K562 (cell line): Measurements from ENCODE around the gene QSOX2.

Experiments used
- ADNP ChIP-seq: fragments of 200-800 bp; sonication (Bioruptor generic); IDR thresholded peaks from 2 replicates; pipeline ENCODE4 v1.6.1; 2016; ENCODE audit warnings: missing genetic modification characterization, missing compliant biosample characterization
- ARID3A ChIP-seq: IDR thresholded peaks from 2 replicates; pipeline ENCODE4 v1.6.1; 2012; ENCODE audit warnings: low read depth, low read length, improper control_type of control experiment, borderline replicate concordance
- CBX5 ChIP-seq: IDR thresholded peaks from 2 replicates; pipeline ENCODE4 v1.6.1; 2014; ENCODE audit warnings: low read depth, borderline replicate concordance
- MYC ChIP-seq, 2 experiments: fragments of 250-450 bp in 1 of 2; sonication (Bioruptor Pico) in 1 of 2; IDR thresholded peaks; 2 replicates each; pipeline versions ENCODE4 v1.5.1 to v1.6.1; 2012 to 2021; ENCODE audit warnings: low read depth in 2 of 2, borderline replicate concordance in 1 of 2, improper control_type of control experiment in 1 of 2, low read length in 1 of 2, mild to moderate bottlenecking in 1 of 2, moderate library complexity in 1 of 2
- PPARD ChIP-seq: fragments of 250-450 bp; sonication (Bioruptor Pico); IDR thresholded peaks from 2 replicates; pipeline ENCODE4 v1.8.0; 2022; ENCODE audit warnings: inconsistent platforms, mild to moderate bottlenecking, moderate library complexity
- SOX6 ChIP-seq: fragments of 450-650 bp; IDR thresholded peaks from 2 replicates; pipeline ENCODE4 v1.6.1; 2014; ENCODE audit warnings: mild to moderate bottlenecking
- ZBTB9 ChIP-seq: fragments of 450-650 bp; formaldehyde crosslinking; IDR thresholded peaks from 2 replicates; pipeline ENCODE4 v1.4.0; 2020; ENCODE audit warnings: mild to moderate bottlenecking, moderate library complexity
- ZNF217 ChIP-seq: sonication (generic); formaldehyde crosslinking; IDR thresholded peaks from 2 replicates; pipeline ENCODE4 v1.8.0; 2022; ENCODE audit warnings: mild to moderate bottlenecking, missing genetic modification reagents
- ZNF274 ChIP-seq: IDR thresholded peaks from 2 replicates; pipeline ENCODE4 v1.6.1; 2011; ENCODE audit warnings: low read depth, mild to moderate bottlenecking, low read length, moderate library complexity, borderline replicate concordance
- ZNF561 ChIP-seq: fragments of 450-650 bp; formaldehyde crosslinking; conservative IDR thresholded peaks from 2 replicates; pipeline ENCODE4 v1.4.0; 2020; ENCODE audit warnings: mild to moderate bottlenecking, moderate library complexity

- TF ChIP-seq ADNP (tag): no peak
- no peak for TF ChIP-seq PPARD
- TF ChIP-seq CBX5: no peak
- no peak for TF ChIP-seq ARID3A
- no peak for TF ChIP-seq MYC (IDR thresholded peaks at IDR 0.05; ENCODE audit: low read depth, low read length)
- TF ChIP-seq MYC (CRISPR knock-in tag; IDR thresholded peaks at IDR 0.05; ENCODE audit: borderline replicate concordance, low read depth): no peak
- no peak for TF ChIP-seq ZBTB9 (CRISPR knock-in tag)
- no peak for TF ChIP-seq SOX6
- no peak for TF ChIP-seq ZNF217 (CRISPR knock-in tag)
- no peak for TF ChIP-seq ZNF561
- no peak for TF ChIP-seq ZNF274
Observed at GRCh38 chr9:136259517-136259813, 13.9 kb upstream of the QSOX2 start.
